Measurements from ENCODE around the gene E2F8. TPM values are rescaled to one million over a fixed set of nuclear protein-coding genes. Genes with fewer than 3 reads are reported as not detected.
A peak's percentile ranks its signal among the peaks of the same experiment; 100 is the strongest.

The E2F8 gene
- total and polyA plus RNA-seq, 9 of the 15 experiments (the other 6 are each of a cell fraction or from before 2014, with no cell fraction given) = 6.9 to 23.6 (median 12.1) TPM

DNA sequence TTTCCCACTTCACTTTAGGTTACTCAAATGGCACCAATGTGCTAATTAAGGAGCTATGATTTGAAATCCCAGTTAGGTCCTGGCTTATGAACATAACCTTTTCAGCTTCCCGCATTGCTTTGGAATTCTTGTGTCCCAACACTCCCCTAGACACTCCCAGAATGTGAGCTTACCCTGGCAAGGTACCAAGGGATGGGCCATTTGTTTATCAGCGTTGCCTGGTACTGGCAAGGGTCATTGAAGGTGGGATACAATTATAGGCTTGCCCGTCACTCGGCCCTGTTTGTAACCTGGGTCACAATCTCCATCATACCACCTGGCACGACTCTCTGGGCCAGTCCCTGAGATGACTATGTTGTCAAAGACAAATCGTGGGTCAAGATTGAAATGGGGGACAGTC, 44.3 kb downstream of the E2F8 start:
- Histone ChIP-seq H3K27me3 (ENCODE audit: control insufficient read depth in 2 of 2, insufficient read depth in 2 of 2, low read length in 2 of 2) (peaks cover 12 to 23% of the 10 kb centered on the region in 2 experiments; a peak in 4 of 5 replicates), H3K4me3 (no peak overlapping the region), H3K9ac (ENCODE audit: insufficient read depth in 1 of 2, low read depth in 2 of 2, low read length in 2 of 2) (no peak overlapping the region), H3K27ac (ENCODE audit: extremely low read depth, low read depth, low read length) (no peak overlapping the region), H4K20me1 (replicated peaks; ENCODE audit: control insufficient read depth, insufficient read depth, low read length) (no peaks in the 10 kb centered on the region), H3K9me1 (ENCODE audit: control insufficient read depth, insufficient read depth, low read length) (no peaks in the 10 kb centered on the region), H3K36me3 (ENCODE audit: control insufficient read depth, insufficient read depth, low read length) (no peaks in the 10 kb centered on the region), H2AFZ (ENCODE audit: low read depth, low read length) (no peak overlapping the region), H3K9me3 (replicated peaks; ENCODE audit: control insufficient read depth, insufficient read depth, low read depth, low read length) (no peaks in the 10 kb centered on the region), H3K79me2 (ENCODE audit: control insufficient read depth, insufficient read depth, low read length) (no peaks in the 10 kb centered on the region), H3K4me2 (ENCODE audit: insufficient read depth, low read length) (no peak overlapping the region), H3K4me1 (replicated peaks in 1 of 2; ENCODE audit: control insufficient read depth in 2 of 2, insufficient read depth in 2 of 2, low read length in 2 of 2) (no peaks in the 10 kb centered on the region; a peak in 1 of 5 replicates)
- CTCF ChIA-PET (ENCODE audit: low intra/inter-chr PET ratio) = no interaction called here
- intact Hi-C loops (cut with micrococcal nuclease) (no loop called here), in situ Hi-C loops (cut with MboI) (no loop called here)
- FAIRE-seq = no peak
- ATAC-seq = no peak
- 2% methylated on average over 6 of the region's 6 CpGs for WGBS (ENCODE audit: insufficient coverage, low coverage, missing lambda C conversion rate)
- no peak for DNase-seq (ENCODE audit: extremely low read depth in 1 of 4, low spot score in 3 of 4)
- BruUV-seq (replicated peaks) = no TSS peak
- POLR2A ChIA-PET = no interaction called here
- TF ChIP-seq MTF1 (CRISPR knock-in tag; IDR thresholded peaks at IDR 0.05; ENCODE audit: borderline replicate concordance) (no peak), NBN (IDR thresholded peaks at IDR 0.05; ENCODE audit: low read depth) (no peak)

DNA sequence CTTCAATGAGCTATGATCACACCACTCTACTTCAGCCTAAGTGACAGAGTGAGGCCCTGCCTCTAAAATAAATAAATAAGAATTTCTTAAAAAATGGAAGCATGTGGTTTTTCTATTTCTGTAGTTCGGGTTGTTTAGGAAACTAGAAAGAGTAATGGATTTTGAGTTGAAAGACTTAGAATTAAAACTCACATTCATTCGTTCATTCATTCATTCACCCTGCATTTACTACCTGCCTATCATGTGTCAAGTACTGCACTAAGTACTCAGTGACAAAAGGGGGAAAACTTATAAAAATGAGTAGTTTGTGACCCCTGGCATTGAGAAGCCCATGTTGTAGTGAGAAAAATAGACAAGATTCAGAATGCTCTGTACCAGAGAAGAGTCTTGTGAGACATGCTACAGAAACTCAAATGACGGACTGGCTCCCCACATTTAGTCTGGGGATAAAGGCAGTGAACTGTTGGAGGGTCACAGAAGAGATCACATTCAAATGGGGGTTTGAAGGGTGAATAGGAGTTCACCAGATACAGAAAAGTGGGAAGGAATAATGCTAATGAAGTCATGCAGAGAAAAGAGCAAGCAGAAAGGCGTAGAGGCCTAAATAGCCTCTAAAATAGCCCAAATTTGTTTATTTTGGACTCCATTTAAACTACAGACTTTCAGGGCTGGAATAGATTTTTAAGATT, 46.0 kb downstream of the E2F8 start:
- Histone ChIP-seq H3K4me1 (replicated peaks in 1 of 2; ENCODE audit: control insufficient read depth in 2 of 2, insufficient read depth in 2 of 2, low read length in 2 of 2) (no peaks in the 10 kb centered on the region), H4K20me1 (replicated peaks; ENCODE audit: control insufficient read depth, insufficient read depth, low read length) (no peaks in the 10 kb centered on the region), H3K9me3 (replicated peaks; ENCODE audit: control insufficient read depth, insufficient read depth, low read depth, low read length) (no peaks in the 10 kb centered on the region), H3K4me2 (ENCODE audit: insufficient read depth, low read length) (no peak overlapping the region), H2AFZ (ENCODE audit: low read depth, low read length) (no peak overlapping the region), H3K27ac (ENCODE audit: extremely low read depth, low read depth, low read length) (no peak overlapping the region), H3K9ac (ENCODE audit: insufficient read depth in 1 of 2, low read depth in 2 of 2, low read length in 2 of 2) (no peak overlapping the region), H3K4me3 (no peak overlapping the region), H3K36me3 (ENCODE audit: control insufficient read depth, insufficient read depth, low read length) (no peaks in the 10 kb centered on the region), H3K9me1 (ENCODE audit: control insufficient read depth, insufficient read depth, low read length) (no peaks in the 10 kb centered on the region), H3K27me3 (ENCODE audit: control insufficient read depth in 2 of 2, insufficient read depth in 2 of 2, low read length in 2 of 2) (peaks cover 3 to 22% of the 10 kb centered on the region in 2 experiments; a peak in 2 of 5 replicates), H3K79me2 (ENCODE audit: control insufficient read depth, insufficient read depth, low read length) (no peaks in the 10 kb centered on the region)
- no peak for ATAC-seq
- no peak for FAIRE-seq
- ChIA-PET POLR2A (interaction anchor here (0.6 to 0.7 kb wide), 2 partner anchors 8 to 16 kb away, joined by 3 read pairs; no protein-coding TSS in a partner anchor), CTCF (ENCODE audit: low intra/inter-chr PET ratio) (no interaction called here)
- TF ChIP-seq NR3C1 (CRISPR knock-in tag; IDR thresholded peaks at IDR 0.05) = no peak
- TF ChIP-seq, protein P1, sequence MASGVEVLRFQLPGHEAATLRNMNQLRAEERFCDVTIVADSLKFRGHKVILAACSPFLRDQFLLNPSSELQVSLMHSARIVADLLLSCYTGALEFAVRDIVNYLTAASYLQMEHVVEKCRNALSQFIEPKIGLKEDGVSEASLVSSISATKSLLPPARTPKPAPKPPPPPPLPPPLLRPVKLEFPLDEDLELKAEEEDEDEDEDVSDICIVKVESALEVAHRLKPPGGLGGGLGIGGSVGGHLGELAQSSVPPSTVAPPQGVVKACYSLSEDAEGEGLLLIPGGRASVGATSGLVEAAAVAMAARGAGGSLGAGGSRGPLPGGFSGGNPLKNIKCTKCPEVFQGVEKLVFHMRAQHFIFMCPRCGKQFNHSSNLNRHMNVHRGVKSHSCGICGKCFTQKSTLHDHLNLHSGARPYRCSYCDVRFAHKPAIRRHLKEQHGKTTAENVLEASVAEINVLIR (CRISPR knock-in tag; IDR thresholded peaks at IDR 0.05) = no peak
- no peak for TF ChIP-seq PTBP1 (IDR thresholded peaks at IDR 0.05; ENCODE audit: low read depth, low read length)
- TF ChIP-seq FOXK1 (CRISPR knock-in tag; IDR thresholded peaks at IDR 0.05; ENCODE audit: borderline replicate concordance) = no peak
- TF ChIP-seq FUS (optimal IDR thresholded peaks at IDR 0.05; ENCODE audit: low read depth, low read length) = no peak
- no peak for TF ChIP-seq KDM2B (CRISPR knock-in tag; IDR thresholded peaks at IDR 0.05)
- no peak for TF ChIP-seq RBM34 (IDR thresholded peaks at IDR 0.05; ENCODE audit: borderline replicate concordance, insufficient read depth, low read length)
- TF ChIP-seq ZNF24 (IDR thresholded peaks at IDR 0.05) = peak; percentile 80
- TF ChIP-seq, protein P2, sequence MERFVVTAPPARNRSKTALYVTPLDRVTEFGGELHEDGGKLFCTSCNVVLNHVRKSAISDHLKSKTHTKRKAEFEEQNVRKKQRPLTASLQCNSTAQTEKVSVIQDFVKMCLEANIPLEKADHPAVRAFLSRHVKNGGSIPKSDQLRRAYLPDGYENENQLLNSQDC (CRISPR knock-in tag; IDR thresholded peaks at IDR 0.05) = no peak
- no TSS peak for BruUV-seq (replicated peaks)
- intact Hi-C loops (cut with micrococcal nuclease) (no loop called here), in situ Hi-C loops (cut with MboI) (no loop called here)
- 12% methylated on average over 4 of the region's 4 CpGs for WGBS (ENCODE audit: insufficient coverage, low coverage, missing lambda C conversion rate)
- no peak for DNase-seq (ENCODE audit: extremely low read depth in 1 of 4, low spot score in 3 of 4)

Data from K562 (cell line).